Heart left ventricle (tissue), 16 donors: ENCODE data around the gene MPPE1. TPM values are rescaled to one million over a fixed set of nuclear protein-coding genes. Genes with fewer than 3 reads are reported as not detected.
A peak's percentile ranks its signal among the peaks of the same experiment; 100 is the strongest.

Source experiments
- ATAC-seq, 4 donors: fragments of 200-7000 bp; cut with Tn5 transposase; one replicate each; pipeline ENCODE4 v1.9.1; 2020 to 2022; ENCODE audit warnings: moderate library complexity in 4 of 4, mild to moderate bottlenecking in 3 of 4, moderate number of reproducible peaks in 1 of 4
- DNase-seq, 5 donors: peaks; one replicate each; pipeline ENCODE4 v3.0.0-alpha.2; 2020
- H3K27ac ChIP-seq, 12 donors: fragments of 200-600 bp; sonication (generic) in 4 of 12; one replicate each; pipeline versions ENCODE4 v1.5.0 to v1.8.0; 2016 to 2022; ENCODE audit warnings: mild to moderate bottlenecking in 2 of 12
- H3K27me3 ChIP-seq, 9 donors: fragments of 200-600 bp; sonication (generic) in 2 of 9; one replicate each; pipeline versions ENCODE4 v1.5.1 to v1.8.0; 2016 to 2022; ENCODE audit warnings: mild to moderate bottlenecking in 3 of 9
- H3K36me3 ChIP-seq, 9 donors: fragments of 200-600 bp; sonication (generic) in 2 of 9; one replicate each; pipeline versions ENCODE4 v1.5.0 to v1.8.0; 2018 to 2022; ENCODE audit warnings: mild to moderate bottlenecking in 2 of 9
- H3K4me1 ChIP-seq, 12 donors: fragments of 200-600 bp; sonication (generic) in 4 of 12; one replicate each; pipeline versions ENCODE4 v1.5.0 to v1.8.0; 2016 to 2022; ENCODE audit warnings: mild to moderate bottlenecking in 3 of 12
- H3K4me3 ChIP-seq, 12 donors: fragments of 200-600 bp; sonication (generic) in 4 of 12; one replicate each; pipeline versions ENCODE4 v1.5.0 to v1.8.0; 2017 to 2022; ENCODE audit warnings: mild to moderate bottlenecking in 9 of 12, moderate library complexity in 4 of 12
- H3K9me3 ChIP-seq, 12 donors: fragments of 200-600 bp; sonication (generic) in 4 of 12; one replicate each; pipeline versions ENCODE4 v1.5.0 to v1.8.0; 2016 to 2022; ENCODE audit warnings: mild to moderate bottlenecking in 1 of 12
- CTCF ChIP-seq, 12 donors: fragments of 200-600 bp; sonication (generic) in 4 of 12; IDR thresholded peaks; one replicate each; pipeline versions ENCODE4 v1.5.0 to v1.8.0; 2018 to 2022; ENCODE audit warnings: antibody characterized with exemption in 12 of 12, mild to moderate bottlenecking in 5 of 12
- POLR2A ChIP-seq, 2 donors: fragments of 450-650 bp; IDR thresholded peaks; one replicate each; pipeline ENCODE4 v1.6.1; 2017; ENCODE audit warnings: antibody characterized with exemption in 2 of 2, mild to moderate bottlenecking in 2 of 2, moderate library complexity in 2 of 2
- WGBS, 4 donors: extraction: QIAGEN DNeasy Blood & Tissue Kit in 2 of 4; methylation state at CpG; one replicate each; pipeline versions ENCODE4 v1.1.5 to v1.1.7; 2013 to 2018; 5-methylcytosine and 5-hydroxymethylcytosine counted together
- intact Hi-C, 10 donors: fragments of 100-400 bp; cut with DNase I; formaldehyde crosslinking; loops; one replicate each; pipeline versions ENCODE4 v1.11.1 to v1.14.2; 2022
- polyA plus RNA-seq, 2 donors: library from polyadenylated mRNA; stranded (reverse); fragments of 200-250 nt; gene quantifications; one replicate each; pipeline ENCODE4 v1.2.3, GENCODE V29; 2013
- total RNA-seq, 9 donors: library from RNA; depleted of rRNA in 2 of 9; stranded (reverse); fragments of >200 nt in 2 of 9; fragmentation: NEBNext Ultra II Directional in 3 of 9; extraction: Animal tissue kit (Norgen Biotek cat#: 25700) in 3 of 9; gene quantifications; one replicate each; pipeline versions ENCODE4 v1.1.0 to v1.2.4, GENCODE V29; 2016 to 2023
- donor health status: ischemic (EF 13 %, LVEDD 7.1; RV severe dilation, severe dysfunction).
- donor health status: healthy with polysubstance abuse.
- donor health status: DM: no; HTN: yes; CAD: no.
- donor health status: DM: no; HTN: no; CAD: no.
- donor health status: ischemic (EF 25% LVEDD 6.9; RV normal size, moderate dysfunction).
- donor health status: ischemic (EF 25% LVEDD 5.7; RV mildly dilated, moderate dysfunction).
- donor health status: healthy.
- donor health status: DM: yes; HTN: yes; CAD: no.
- donor health status: ischemic (EF 35%, LVEDD 5.7; RV mildly dilated, moderate dysfunction).
- donor health status: nonischemic (EF 11% LVEDD 7.7; RV severe dilation, severe dysfunction).
- donor health status: DM: yes; HTN: yes; CAD: no.
- donor health status: PGD.
- donor health status: ischemic (EF 29% LVEDD 5.4; RV normal size, mild dysfunction).
- donor health status: nonischemic (EF 23%, LVEDD 6.1; RV moderate dilation, normal function).

The MPPE1 gene
- total and polyA plus RNA-seq, 11 donors, result 17.8 to 45.5 (median 29.6) TPM

GRCh38 chr18:11872479-11873136, 35.5 kb downstream of the MPPE1 start:
- H3K9me3 ChIP-seq, result peaks cover 0 to 6% (median 0%) of the 10 kb centered on the region in 12 donors
- ATAC-seq (peak; percentile 82 to 97 (median 94)), DNase-seq (peak in 3 of 5 donors; percentile 25 to 67 (median 50))
- peaks cover 0 to 6% (median 0%) of the 10 kb centered on the region in 12 donors for H3K4me1 ChIP-seq
- no peak overlapping the region for H3K4me3 ChIP-seq
- peaks cover 0 to 3% (median 0%) of the 10 kb centered on the region in 9 donors for H3K27me3 ChIP-seq
- H3K36me3 ChIP-seq, result no peaks in the 10 kb centered on the region
- intact Hi-C loops, result loop anchor here in 9 of 10 donors (1.0 to 5.0 kb wide), 4 partner anchors 139 to 1020 kb away; no protein-coding TSS in a partner anchor
- TF ChIP-seq POLR2A (IDR thresholded peaks at IDR 0.05), result no peak
- TF ChIP-seq CTCF (IDR thresholded peaks at IDR 0.05), result peak in 11 of 12 donors; percentile 19 to 63 (median 46)
- 41 to 50% (median 44%) methylated on average over 13 of the region's 13 CpGs for WGBS, 4 donors
- peak overlapping the region in 6 of 12 donors; percentile 18 to 61 (median 44) for H3K27ac ChIP-seq

- H3K27ac ChIP-seq, result no peak overlapping the region
- no peak overlapping the region for H3K4me3 ChIP-seq
- 65 to 83% (median 75%) methylated on average over 5 of the region's 5 CpGs for WGBS, 4 donors
- peaks cover 0 to 6% (median 0%) of the 10 kb centered on the region in 12 donors for H3K4me1 ChIP-seq
- H3K36me3 ChIP-seq, result no peaks in the 10 kb centered on the region
- ATAC-seq (no peak), DNase-seq (no peak)
- H3K27me3 ChIP-seq, result peaks cover 0 to 3% (median 0%) of the 10 kb centered on the region in 9 donors
- intact Hi-C loops, result loop anchor here in 4 of 10 donors (5.0 kb wide), 2 partner anchors 139 to 1019 kb away; no protein-coding TSS in a partner anchor
- peaks cover 0 to 6% (median 0%) of the 10 kb centered on the region in 12 donors for H3K9me3 ChIP-seq
- TF ChIP-seq CTCF (IDR thresholded peaks at IDR 0.05) (no peak), POLR2A (IDR thresholded peaks at IDR 0.05) (no peak)
Observed at GRCh38 chr18:11871501-11871900, 36.6 kb downstream of the MPPE1 start.

- Histone ChIP-seq H3K27ac (no peak overlapping the region), H3K9me3 (no peaks in the 10 kb centered on the region), H3K4me1 (peaks cover 0 to 6% (median 0%) of the 10 kb centered on the region in 12 donors), H3K36me3 (no peaks in the 10 kb centered on the region), H3K4me3 (no peak overlapping the region), H3K27me3 (peaks cover 0 to 3% (median 0%) of the 10 kb centered on the region in 9 donors)
- no peak for DNase-seq
- intact Hi-C loops, result loop anchor here in 2 of 10 donors (10.0 kb wide), 1 partner anchor 213 kb away; no protein-coding TSS in a partner anchor
- WGBS, 4 donors, result 91 to 95% (median 93%) methylated on average over 8 of the region's 8 CpGs
- ATAC-seq, result no peak
- TF ChIP-seq CTCF (IDR thresholded peaks at IDR 0.05), result no peak
- no peak for TF ChIP-seq POLR2A (IDR thresholded peaks at IDR 0.05)
Observed at GRCh38 chr18:11868230-11868629, 39.9 kb downstream of the MPPE1 start.

DNA sequence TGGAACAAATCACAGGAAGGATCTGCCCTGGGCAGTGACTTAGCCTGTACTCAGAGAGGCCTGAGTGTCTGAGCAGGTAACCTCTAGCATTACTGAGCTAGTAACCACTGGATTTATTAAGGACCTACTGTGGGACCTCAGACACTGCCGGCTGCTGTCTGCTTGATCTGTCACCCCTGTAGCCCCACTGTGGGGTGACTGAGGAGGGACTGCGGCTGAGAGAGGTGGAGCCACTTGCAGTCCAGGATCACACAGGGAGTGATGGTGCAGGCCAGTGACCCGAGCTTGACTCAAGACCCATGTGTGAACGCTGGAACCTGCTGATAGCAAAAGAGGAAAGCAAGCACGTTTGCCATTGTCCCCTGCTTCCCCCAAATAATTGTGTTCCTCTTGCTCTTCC, 41.4 kb downstream of the MPPE1 start:
- intact Hi-C loops, result loop anchor here in 3 of 10 donors (2.0 to 10.0 kb wide), 2 partner anchors 128 to 212 kb away; no protein-coding TSS in a partner anchor
- H3K9me3 ChIP-seq, result no peaks in the 10 kb centered on the region
- H3K4me1 ChIP-seq, result no peaks in the 10 kb centered on the region
- H3K4me3 ChIP-seq, result no peak overlapping the region
- H3K27me3 ChIP-seq, result peaks cover 0 to 3% (median 0%) of the 10 kb centered on the region in 9 donors
- 23 to 56% (median 40%) methylated on average over 3 to 5 of the region's 5 CpGs for WGBS, 4 donors
- ATAC-seq, result no peak
- H3K27ac ChIP-seq, result no peak overlapping the region
- no peak for DNase-seq
- no peaks in the 10 kb centered on the region for H3K36me3 ChIP-seq
- no peak for TF ChIP-seq POLR2A (IDR thresholded peaks at IDR 0.05)
- TF ChIP-seq CTCF (IDR thresholded peaks at IDR 0.05), result no peak
